ENCODE measurements around the gene KCNK1. TPM values are rescaled to one million over a fixed set of nuclear protein-coding genes. Genes with fewer than 3 reads are reported as not detected.

KCNK1 gene
- total and polyA plus RNA-seq, 10 donors, result 0.15 to 2.9 (median 1.3) TPM

DNA sequence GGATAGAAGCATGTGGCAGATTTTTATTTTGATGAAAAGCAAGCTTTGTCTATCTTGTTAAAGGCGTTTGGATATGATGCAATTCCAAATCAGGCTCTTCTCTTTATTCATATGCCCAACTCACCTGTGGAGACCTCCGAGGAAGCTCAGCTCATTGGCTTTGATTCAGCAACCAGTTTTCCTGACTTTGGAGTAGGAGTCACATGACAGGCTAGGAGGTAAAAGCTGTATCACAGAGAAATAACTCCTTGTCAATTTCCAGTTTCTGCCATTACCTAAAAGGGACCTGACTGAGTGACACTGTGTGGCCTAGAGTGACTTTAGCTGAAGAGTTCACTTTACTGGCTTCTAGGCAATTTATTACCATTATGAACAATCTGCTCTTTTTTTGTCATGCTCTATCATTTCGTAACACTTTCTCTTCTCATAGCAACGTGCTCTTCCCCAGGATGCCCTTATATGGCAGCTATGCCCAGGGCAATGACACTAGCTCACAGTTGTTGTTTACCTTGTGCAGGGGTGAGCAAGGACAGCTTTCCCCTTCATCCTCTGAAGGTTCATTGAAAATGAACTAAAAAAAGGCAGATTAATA lies 107.2 kb downstream of the KCNK1 start:
- no peaks in the 10 kb centered on the region for H3K4me1 ChIP-seq
- no peak for DNase-seq
- H3K27me3 ChIP-seq (replicated peaks in 1 of 7), result no peaks in the 10 kb centered on the region
- intact Hi-C loops (cut with DNase I; ENCODE audit: low total_unique reads), result no loop called here
- TF ChIP-seq, protein P1, sequence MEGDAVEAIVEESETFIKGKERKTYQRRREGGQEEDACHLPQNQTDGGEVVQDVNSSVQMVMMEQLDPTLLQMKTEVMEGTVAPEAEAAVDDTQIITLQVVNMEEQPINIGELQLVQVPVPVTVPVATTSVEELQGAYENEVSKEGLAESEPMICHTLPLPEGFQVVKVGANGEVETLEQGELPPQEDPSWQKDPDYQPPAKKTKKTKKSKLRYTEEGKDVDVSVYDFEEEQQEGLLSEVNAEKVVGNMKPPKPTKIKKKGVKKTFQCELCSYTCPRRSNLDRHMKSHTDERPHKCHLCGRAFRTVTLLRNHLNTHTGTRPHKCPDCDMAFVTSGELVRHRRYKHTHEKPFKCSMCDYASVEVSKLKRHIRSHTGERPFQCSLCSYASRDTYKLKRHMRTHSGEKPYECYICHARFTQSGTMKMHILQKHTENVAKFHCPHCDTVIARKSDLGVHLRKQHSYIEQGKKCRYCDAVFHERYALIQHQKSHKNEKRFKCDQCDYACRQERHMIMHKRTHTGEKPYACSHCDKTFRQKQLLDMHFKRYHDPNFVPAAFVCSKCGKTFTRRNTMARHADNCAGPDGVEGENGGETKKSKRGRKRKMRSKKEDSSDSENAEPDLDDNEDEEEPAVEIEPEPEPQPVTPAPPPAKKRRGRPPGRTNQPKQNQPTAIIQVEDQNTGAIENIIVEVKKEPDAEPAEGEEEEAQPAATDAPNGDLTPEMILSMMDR (IDR thresholded peaks at IDR 0.05 in 8 of 11, conservative IDR thresholded peaks at IDR 0.05 in 3 of 11), result no peak
- TF ChIP-seq POLR2A (IDR thresholded peaks at IDR 0.05), result no peak
- TF ChIP-seq POLR2AphosphoS5 (IDR thresholded peaks at IDR 0.05), result no peak
- 42 to 51% (median 45%) methylated on average over 4 of the region's 4 CpGs for WGBS, 5 donors
- no peak overlapping the region for H3K4me3 ChIP-seq
- peaks cover 0 to 13% (median 0%) of the 10 kb centered on the region in 8 donors for H3K9me3 ChIP-seq
- no peaks in the 10 kb centered on the region for H3K36me3 ChIP-seq
- no peak overlapping the region for H3K27ac ChIP-seq

Small RNAs within 50 kb of the gene (microRNA-seq; reads per million reads assigned to microRNA genes)
- 0 reads per million in 3 donors for gene MIR4427

Small RNAs within 50 kb of the gene (small RNA-seq; reads per million reads assigned to genes)
- 0 reads per million in 4 donors for gene MIR4427
